ENCODE data around the gene PIP5K1B.

DNA sequence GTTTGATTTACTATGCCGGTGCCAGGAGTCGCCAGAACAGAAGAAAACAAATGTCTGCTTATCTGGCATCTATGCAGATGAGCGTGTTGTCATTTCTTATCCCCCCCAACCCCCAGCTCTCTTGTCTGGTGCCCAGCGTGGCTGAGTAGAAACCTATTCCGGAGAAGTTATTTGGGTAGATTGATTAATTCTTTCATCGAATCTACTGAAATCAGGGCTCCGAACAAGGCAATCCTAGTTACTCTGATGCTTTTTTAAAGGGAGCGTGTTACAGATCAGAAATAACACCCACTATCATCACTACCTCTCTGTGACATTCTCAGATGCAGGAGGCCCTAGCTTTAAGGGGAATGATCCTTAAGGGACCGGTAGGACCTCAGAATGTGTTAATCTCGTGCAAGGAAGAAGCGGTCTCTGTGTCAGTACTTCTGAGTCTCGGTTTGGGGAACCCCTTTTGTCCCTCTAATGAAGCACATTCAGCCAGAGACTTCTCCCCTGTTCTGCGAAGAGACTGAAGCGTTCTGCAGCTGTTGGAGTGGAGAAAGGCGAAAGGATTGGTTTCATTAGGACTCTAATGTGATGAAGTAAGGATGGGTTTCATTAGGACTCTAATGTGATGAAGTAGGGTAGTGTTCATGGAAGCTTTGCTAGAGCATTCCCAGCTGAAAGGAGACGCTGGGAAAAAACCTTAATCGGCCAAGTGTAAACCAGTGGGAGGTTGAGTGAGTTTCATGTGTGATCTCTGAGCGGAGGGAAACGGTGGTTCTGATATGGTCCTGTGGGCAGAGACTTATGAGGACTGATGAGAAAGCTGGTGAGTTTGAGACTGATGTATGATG lies 1.5 kb downstream of the PIP5K1B start:
- TF ChIP-seq, protein P1, sequence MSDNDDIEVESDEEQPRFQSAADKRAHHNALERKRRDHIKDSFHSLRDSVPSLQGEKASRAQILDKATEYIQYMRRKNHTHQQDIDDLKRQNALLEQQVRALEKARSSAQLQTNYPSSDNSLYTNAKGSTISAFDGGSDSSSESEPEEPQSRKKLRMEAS (IDR thresholded peaks at IDR 0.05), result no peak
- TF ChIP-seq CTCF (IDR thresholded peaks at IDR 0.05 in 2 of 3, conservative IDR thresholded peaks at IDR 0.05 in 1 of 3; ENCODE audit: borderline replicate concordance in 1 of 3, insufficient read depth in 1 of 3, low read depth in 2 of 3, low read length in 2 of 3) (no peak), TCF7L2 (IDR thresholded peaks at IDR 0.05; ENCODE audit: borderline replicate concordance, extremely low read depth, insufficient read depth, insufficient read length) (no peak)
- TF ChIP-seq, protein P2, sequence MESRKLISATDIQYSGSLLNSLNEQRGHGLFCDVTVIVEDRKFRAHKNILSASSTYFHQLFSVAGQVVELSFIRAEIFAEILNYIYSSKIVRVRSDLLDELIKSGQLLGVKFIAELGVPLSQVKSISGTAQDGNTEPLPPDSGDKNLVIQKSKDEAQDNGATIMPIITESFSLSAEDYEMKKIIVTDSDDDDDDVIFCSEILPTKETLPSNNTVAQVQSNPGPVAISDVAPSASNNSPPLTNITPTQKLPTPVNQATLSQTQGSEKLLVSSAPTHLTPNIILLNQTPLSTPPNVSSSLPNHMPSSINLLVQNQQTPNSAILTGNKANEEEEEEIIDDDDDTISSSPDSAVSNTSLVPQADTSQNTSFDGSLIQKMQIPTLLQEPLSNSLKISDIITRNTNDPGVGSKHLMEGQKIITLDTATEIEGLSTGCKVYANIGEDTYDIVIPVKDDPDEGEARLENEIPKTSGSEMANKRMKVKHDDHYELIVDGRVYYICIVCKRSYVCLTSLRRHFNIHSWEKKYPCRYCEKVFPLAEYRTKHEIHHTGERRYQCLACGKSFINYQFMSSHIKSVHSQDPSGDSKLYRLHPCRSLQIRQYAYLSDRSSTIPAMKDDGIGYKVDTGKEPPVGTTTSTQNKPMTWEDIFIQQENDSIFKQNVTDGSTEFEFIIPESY (IDR thresholded peaks at IDR 0.05; ENCODE audit: extremely low read depth, insufficient replicate concordance, low read length), result no peak

Data from HCT116 (cell line).